ENCODE measurements around the gene SLC9C1.

Gene SLC9C1

DNA sequence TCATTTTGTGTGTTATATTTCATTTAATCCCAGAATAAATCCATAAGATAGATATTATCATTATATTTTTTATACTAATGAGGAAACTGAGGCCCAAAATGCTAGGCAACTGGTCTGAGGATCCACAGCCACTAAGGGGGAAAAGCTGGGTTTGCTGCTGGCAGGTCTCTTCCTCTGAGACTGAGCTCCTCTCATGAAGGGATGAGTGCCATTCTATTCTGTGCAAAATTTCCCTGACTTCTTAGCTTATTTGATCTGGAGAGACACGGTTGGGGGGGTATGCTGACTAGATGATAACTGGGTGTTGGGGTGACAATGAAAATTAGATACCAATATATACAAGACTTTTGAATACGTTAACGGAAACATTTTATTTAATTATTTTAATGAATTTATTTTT lies 162.9 kb downstream of the SLC9C1 start:
- no peak for DNase-seq (ENCODE audit: low read depth)

DNA sequence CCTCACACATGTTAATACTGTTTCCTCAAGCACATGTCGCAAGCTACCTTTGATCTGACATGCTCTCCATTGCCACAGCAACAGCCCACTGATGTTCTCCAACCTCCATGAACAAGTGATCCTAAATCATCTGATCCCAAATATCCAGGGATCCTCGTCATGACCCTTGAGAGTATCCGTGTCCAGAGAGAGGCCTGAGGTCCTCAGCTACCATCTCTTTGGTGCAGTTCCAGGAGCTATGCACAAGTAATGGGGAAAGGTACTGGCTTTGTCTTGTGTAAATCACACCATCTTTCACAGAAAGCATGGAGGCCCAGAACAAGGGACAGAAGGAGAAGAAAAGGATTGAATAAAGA lies 163.4 kb downstream of the SLC9C1 start:
- DNase-seq (ENCODE audit: low read depth): no peak

DNA sequence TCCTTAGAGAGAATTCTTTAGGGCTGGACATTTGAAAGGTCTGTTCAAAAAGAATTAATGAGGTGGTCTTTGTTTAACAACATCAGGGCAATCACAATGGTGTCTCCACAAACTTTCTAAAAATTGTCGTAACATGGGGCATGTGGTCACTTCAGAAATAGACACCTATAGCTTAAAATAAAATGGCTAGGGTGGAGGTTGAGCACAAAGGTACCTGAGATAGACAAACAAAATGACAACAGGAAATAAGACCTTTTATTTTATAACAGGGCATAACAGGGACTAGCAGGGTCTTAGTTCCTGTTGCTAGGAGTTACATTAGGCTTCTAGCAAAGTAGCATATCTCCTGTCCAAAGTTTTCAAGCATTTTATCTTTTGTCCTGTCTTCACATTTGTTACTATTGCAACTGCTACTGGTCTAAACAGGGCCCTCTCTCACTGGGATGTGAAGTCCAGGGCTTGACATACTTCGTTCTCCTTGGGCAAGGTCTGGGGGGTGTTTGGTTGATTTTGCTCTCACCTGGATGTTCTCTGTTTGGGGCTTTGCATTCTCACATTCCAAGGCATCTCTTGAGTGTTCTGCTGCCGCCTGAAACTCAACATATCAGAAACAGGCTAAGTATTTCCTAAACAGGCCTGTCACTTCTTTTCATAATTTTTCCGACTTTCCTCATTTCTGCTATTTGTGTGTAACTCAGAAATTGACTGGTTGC lies 163.9 kb downstream of the SLC9C1 start:
- DNase-seq (ENCODE audit: low read depth): no peak

DNA sequence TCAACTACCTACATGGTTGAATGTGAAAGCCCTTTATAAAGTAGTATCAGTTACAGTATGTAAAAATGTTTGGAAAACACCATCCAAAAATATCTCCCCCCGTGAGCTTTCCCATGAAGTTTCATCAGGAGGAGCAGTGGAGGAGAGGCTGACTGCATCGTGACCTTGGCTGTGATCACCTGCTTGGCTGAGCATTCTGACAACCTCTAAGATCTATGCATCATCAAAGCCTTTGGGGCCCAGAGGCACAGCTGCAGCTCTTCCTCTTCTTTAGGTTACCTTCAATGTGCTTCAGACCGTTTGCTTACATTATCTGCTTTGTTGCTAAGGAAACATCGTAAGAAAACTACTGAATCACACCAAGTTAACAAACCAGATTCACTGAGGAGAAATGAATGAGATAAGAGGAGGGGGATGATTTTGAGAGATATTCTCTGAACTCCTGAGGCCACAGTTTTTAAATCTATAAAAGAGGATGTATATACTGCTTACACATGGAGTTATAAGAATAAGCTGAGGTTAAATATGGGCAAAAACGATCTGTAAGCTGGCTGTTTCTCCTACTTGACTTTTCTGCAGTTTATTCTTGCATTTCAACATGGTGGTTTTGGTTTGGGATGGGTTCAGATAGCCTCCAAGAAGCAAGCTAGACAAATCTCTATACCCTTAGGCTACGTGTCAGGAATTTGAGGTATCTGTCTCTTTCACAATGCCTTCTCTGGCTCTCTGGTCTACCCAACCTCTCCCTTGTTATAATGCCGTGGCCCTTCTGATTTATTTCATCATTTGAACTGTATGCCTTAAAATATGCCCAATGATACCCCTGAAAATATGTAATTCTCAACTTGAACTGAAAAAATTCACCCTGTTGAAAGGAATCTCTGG lies 164.9 kb downstream of the SLC9C1 start:
- peak; percentile 35 for DNase-seq (ENCODE audit: low read depth)

DNA sequence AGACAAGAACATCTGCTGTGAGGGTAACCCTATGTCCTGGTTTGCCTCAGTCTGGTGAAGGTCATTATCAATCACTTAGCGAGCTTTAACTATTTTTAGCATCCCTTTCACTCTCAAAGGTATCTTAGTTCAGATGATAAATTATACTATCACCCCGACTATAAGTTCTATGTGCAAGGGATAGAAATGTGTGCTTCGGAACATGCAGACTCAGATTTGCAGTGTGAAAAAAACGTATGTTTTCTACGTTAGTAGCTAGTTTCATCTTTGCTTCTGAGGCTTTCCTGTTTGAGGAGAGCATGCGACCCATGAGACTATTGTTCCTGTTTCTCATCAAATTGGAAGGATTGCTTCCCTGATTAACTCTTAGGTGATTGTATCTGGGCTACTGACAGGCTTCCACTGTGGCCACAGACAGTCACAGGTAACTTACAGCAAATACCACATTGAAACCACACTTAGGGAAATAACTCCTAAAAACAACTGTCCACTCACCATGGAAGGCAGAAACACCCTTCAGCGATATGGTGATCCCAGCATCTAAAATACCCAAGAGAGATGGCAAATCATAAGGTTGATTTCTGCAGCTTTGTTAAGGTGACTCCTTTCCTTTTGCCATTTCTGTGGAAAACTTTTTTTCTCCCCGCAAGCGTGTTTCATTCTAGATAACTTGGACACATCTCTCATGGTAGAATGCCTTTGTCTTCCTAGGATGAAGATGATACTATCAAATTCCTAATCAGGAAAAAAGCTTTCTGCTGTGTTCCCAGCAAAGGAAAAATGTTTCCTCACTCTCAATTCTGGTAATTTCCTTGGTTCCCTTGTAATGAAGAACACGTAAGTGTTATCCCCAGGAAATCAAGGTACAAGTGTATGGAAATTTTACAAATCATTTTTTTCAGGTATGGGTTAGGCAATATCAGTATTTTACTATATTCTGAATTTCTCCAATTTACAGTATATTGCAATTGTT lies 166.2 kb downstream of the SLC9C1 start:
- DNase-seq (ENCODE audit: low read depth): no peak

DNA sequence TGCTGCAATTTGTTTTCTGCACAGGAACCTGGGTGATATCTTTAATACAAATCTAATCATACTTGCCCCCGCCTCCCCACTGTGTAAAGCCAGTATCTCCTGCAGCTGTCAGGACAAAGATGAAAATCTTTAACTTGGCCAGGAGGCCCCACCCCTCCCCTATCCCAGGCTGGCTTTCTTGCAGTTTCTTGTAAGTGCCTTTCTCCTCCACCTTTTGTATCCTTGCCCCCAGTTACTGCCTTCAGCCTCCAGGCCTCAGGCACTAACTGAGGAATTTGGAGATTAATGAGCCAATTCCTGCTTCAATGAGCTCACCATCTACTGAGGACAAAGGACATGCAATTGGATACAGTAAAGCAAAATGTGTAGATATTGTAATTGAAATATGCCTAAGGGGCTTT lies 167.5 kb downstream of the SLC9C1 start:
- DNase-seq (ENCODE audit: low read depth): peak; percentile 19

DNA sequence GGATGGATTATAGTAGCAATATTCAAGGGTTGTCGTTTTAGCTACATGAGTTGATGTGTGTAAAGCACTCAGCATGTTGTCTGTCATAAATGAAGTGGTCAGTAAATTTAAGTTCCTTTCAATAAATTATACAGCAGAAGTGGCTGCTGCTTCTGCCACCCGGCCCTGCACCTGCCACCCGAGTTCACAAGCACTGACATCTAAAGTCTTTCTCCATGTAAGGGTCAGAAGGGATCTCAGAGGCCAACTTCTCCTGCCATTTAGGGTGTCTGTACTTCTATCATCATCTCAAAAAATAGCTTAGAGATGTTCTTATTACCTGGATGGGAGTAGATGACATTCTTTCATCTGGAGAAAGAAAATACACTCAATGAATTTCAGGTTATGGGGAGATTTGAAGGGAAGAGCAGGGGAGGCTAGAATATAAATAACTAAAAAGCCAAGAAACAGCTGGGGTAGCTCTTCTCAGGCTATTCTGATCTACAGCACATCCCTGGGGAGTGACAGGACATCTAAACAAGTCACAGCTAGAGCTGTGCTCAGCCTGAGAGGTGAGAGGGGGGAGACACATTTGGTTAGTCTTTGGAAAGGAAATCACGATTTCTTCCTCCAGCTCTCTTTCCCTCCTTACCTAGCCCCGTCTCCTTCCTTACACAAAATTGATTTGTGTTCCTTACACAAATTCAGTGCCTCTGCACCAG lies 169.0 kb downstream of the SLC9C1 start:
- no peak for DNase-seq (ENCODE audit: low read depth)

DNA sequence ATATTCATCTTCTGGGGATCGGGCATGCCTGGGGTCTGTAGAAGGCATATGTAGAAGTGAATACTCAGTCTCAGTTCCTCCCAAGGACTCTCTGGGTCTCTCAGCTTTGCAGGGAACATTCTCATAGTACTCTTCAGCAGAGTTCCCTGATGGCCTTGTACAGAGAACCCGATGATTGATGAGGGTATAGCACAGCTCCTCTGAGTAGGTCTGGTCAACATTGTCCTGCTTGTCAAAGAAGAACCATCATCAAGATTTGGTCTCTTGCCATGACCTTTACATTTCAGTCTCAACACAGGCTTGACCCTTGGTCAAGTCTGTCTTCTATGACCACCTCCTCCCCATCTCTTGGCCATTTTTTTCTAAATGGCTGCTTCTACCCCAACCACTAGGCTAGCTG lies 170.5 kb downstream of the SLC9C1 start:
- no peak for DNase-seq (ENCODE audit: low read depth)

DNA sequence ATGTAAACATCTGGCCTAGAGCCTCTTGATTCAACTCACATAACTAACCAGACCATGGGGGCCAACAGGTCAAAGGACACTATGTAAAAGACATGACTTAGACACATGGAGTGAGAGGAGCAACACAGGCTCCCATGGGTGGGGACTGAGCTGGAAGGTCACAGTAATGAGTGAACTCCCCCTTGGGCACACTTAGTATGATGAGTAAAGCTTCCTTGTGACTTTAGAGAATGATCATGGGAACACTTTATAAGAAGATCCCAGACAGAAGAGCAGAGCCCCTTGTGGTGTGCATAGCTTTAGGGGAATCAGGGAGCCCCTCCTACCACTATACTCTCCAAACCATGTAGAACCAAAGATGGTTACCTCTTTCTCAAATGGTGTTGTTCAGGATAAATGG lies 171.1 kb downstream of the SLC9C1 start:
- no peak for DNase-seq (ENCODE audit: low read depth)

DNA sequence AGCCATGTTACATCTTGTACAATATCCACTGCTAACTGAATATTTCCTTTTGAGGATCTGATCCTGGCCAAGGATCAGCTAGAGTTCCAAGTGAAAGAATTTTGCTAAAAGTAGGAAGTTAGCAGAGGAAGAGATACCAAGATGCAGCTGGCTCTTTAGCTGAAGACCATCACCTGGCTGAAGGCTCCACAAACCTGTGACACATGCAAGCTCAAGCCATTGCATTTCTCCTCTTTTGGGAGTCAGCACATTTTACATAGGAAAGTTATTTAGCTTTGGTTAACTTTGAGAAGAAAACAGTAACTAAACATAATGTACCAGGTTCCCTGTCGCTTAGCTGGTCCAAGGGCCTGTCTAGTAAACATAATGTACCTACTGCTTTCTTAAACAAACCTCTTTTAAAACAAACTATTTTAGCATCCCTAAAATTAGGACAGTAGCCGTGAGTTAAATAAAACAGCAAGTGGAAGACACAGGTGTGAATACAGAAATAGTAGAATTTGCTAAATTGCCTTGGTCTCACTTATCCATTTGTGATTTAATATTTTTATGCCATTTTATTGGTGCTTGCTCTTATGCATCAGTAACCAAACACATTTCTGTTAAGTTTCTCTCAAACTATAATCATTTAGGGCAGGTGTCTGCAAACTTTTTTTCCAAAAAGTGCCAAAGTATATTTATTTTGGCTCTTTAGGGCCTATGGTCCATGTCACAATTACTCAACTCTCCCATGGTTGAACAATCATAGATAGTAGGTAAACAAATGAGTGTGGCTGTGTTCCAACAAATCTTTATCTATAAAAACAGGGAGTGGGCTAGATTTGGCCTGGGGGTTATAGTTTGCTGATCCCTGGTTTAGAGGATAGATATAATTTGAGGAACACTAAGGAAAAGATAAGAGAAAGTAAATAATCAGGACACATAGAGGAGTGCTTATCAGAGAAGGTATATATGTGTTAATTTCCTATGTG lies 172.2 kb downstream of the SLC9C1 start:
- DNase-seq (ENCODE audit: low read depth): no peak

DNA sequence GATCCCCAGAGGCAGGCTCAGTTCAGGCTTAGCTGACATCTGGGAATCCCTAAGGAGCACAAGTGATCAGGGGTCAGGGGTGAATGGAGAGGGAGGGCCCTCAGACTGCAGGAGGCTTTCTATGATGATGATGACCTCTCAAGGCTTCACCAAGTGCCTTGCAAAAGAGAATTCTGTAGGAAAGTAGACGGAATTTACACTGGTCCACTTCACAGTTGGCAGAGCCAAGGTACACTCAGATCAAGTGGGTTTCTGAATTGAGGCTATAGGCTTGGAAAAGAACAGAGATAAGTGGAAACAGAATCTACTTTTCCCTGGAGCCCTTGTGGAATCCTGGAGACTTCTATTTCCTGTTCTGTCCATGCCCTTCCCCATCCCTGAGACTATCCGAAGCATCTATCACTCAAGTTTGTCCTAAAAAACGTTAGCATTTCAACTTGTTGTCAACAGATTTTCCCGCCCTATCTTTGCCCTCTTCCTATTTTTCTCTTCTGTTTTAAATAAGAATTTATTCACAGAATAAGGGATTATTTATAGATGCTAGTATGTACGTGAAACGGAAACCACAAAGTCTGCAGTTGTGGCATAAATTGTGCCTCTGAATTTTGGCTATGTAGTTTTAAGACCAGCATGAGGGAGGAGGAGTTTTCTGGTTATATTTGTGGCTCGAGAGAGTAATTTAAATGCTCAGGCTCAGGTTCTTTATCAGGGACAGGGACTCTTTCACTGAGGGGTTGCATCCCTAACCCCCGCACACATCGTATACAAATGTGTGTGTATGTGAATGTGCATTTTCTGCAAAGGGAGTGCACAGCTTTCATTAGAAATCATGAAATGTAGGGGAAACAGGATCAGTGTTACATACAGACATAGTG lies 173.8 kb downstream of the SLC9C1 start:
- DNase-seq (ENCODE audit: low read depth): no peak

DNA sequence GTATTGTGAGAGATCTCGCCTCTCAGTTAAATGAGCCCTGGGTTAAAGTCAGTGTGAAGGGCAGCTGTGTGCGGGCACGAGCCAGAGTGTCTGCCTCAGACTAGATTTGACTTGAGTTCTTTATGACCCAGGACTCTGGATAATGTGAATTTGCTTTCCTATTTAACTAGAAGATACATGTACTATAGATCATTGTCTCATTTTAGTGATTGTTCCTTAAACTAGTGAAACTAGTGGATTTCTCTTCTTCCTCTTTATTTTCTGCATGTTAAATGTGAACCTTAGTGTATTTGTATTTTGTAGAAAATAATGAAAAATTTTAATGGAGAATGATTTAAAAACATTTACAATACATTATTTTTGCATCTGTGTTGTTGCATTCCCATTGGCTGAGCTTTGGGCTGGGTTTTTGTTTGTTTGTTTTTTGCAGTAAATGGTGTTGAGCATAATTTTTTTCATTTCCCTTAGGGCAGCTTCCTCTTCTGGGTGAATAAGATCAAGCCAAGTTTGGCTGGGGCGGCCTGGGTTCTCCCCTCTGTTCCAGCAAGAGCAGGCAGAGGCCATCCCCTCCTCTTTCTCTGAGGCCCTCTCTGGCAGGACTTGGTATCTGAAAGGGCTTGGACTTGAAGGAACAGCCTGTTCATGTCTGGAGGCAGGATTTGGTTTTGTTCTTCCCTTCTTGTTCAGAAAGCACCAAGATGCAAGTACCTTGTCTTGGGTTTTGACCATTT lies 176.0 kb downstream of the SLC9C1 start:
- no peak for DNase-seq (ENCODE audit: low read depth)

DNA sequence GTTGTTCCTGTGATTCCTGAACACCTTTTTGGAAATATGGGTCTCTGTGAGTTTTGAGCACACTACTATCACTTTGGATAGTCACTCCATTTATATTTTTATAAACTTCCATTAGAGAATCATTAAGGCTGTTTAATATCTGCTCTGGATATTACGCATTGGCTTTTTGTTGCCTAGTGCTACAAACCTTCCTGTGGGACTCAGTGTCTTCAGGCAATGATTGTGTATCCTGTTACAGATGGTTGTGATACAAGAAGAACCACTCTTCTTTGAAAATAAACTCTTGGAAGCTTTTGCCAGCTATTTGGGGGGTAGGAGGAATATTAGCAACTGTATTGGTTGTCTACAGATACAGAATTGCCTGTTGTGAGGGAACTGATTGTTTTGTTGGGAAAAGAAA lies 176.6 kb downstream of the SLC9C1 start:
- no peak for DNase-seq (ENCODE audit: low read depth)

DNA sequence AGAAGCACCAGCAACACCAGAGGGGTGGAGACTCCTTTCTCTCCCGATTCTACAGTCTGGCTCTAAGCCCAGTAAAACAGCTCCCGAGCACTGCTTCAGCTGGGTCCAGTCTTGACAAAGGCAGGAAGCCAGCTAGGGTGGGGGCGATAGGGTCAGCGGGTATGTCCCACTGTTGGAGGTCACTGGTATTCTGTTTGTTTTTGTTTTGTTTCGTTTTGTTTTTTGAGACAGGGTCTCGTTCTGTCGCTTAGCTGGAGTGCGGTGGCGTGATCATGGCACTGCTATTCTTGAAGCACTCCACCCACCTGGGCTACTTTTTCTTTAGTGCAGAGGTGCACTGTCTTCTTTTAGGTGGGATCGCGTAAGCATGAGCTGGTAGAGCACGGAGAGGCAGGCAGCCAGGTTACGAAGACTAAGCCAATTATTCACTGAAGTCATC lies 177.2 kb downstream of the SLC9C1 start:
- no peak for DNase-seq (ENCODE audit: low read depth)

DNA sequence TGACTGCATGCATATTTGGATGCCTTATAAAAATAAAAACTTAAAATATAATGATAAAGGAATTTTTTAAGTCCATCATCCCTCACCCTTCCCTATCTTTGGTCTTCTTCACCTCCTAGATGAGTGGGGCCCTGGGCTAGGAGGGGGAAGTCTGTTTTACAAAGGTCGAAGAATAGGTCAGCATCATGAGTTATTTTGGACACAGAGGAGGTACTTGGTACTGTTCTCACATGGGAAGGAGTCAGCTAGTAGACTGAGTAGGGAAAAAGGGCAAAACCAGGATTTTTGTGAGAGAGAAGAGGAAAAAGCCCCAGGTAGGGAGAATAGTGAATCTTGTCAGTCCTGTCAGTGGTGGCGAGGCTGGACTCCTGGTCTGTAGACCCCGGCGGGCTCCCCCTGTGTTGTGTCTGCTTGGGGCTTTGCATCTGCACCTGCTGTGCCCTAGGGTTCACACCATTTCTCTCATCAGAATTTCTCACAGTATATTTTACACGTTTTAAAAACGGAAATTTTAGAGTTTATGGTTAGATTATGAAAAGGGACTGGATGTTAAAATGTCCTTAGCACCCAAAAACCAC lies 178.1 kb downstream of the SLC9C1 start:
- DNase-seq (ENCODE audit: low read depth): no peak

DNA sequence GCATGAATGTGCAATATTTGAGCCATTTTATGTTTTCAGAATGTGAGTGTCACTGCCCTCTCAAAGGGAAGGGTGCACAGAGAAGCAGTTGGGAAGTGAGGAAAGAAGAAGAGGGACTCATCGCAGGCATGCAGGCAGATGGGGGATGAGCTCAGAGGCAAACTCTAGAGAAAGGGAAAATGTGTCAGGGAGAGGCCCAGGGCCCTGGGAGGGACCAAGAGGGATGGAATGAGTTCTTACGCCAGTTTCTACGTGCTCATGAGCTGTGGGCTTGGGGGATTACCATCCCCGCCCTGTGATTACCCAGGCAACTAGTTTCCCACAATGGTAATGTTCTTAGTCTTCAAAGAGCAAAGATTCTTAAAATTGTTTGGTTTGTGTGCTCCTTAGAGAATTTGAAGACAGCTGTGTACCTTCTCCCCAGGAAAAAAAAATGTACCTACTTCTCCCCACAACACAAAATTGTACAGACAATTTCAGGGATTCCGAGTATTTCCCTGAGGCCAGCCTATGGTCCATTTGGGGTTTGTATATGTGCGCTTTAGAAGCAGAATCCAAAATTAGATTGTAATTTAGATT lies 178.8 kb downstream of the SLC9C1 start:
- no peak for DNase-seq (ENCODE audit: low read depth)

DNA sequence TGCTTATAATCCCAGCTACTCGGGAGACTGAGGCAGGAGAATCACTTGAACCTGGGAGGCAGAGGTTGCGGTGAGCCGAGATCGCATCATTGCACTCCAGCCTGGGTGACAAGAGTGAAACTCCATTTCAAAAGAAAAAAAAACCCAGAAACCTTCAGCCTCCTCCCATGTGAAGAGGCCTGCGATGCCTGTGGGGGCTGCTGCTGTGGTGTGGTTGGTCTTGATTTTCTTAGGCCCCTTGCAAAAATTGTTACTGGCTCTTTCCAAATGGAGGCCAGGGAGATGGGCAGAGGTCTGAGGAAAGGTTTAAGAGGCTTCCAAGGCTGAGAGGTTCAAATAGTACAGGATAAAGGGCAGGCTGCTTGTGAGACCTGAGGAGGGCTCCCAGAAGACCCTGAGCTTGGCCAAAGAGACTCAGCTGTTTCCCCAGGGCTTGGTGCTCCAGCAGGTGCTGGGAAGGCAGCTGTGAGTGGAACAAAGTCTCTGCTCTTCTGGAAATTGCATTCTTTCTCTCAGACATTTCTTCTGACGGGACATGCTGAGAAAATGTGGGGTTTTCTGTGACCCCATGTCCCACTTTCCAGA lies 179.3 kb downstream of the SLC9C1 start:
- DNase-seq (ENCODE audit: low read depth): no peak

Data from ELR (cell line).